SK-N-SH (cell line): Measurements from ENCODE around the gene RAB15. TPM values are rescaled to one million over a fixed set of nuclear protein-coding genes. Genes with fewer than 3 reads are reported as not detected.

Experiments used
- CTCF ChIA-PET: fragments of 300-600, 350-600 bp; formaldehyde crosslinking; extraction: SDS; loops from one replicate; lab custom pipeline; 2021; lab: Yijun Ruan, JAX
- POLR2A ChIA-PET: fragments of 350-600 bp; sonication (Branson Sonifier 250); formaldehyde crosslinking; extraction: SDS; loops from one replicate; lab custom pipeline; 2020; ENCODE audit warnings: antibody characterized with exemption, inconsistent platforms; lab: Yijun Ruan, JAX
- DNase-seq: peaks from one replicate; pipeline ENCODE4 v3.0.0; 2012
- H2AFZ ChIP-seq: fragments of 200-600 bp; sonication (generic); 2 replicates; pipeline ENCODE4 v1.8.1; 2016; ENCODE audit warnings: antibody characterized with exemption, mild to moderate bottlenecking, low read depth
- H3F3A ChIP-seq: fragments of 200-600 bp; sonication (generic); replicated peaks from 2 replicates; pipeline ENCODE3; 2016; ENCODE audit warnings: antibody characterized with exemption, mild to moderate bottlenecking; ENCODE audit not compliant: insufficient read depth
- H3K27ac ChIP-seq, 2 experiments: fragments of 200-500 bp in 1 of 2; fragments of 200-600 bp in 1 of 2; sonication (Bioruptor generic) in 1 of 2; sonication (generic), shearing (Covaris generic) in 1 of 2; 2 replicates each; pipeline versions ENCODE4 v1.5.1 to v1.6.1; 2014 to 2016; ENCODE audit warnings: low read depth in 2 of 2, inconsistent platforms in 1 of 2, low read length in 1 of 2, mild to moderate bottlenecking in 1 of 2, mixed read lengths in 1 of 2
- H3K27me3 ChIP-seq: fragments of 200-600 bp; sonication (generic), shearing (Covaris generic); 2 replicates; pipeline ENCODE4 v1.6.1; 2016; ENCODE audit warnings: mixed run types; ENCODE audit not compliant: insufficient read depth
- H3K36me3 ChIP-seq, 2 experiments: fragments of 200-500 bp in 1 of 2; fragments of 200-600 bp in 1 of 2; sonication (Bioruptor generic) in 1 of 2; sonication (generic) in 1 of 2; replicated peaks in 1 of 2; 2 replicates each; pipeline versions ENCODE3 to v1.5.1; 2014 to 2016; ENCODE audit warnings: low read length in 1 of 2, mild to moderate bottlenecking in 1 of 2; ENCODE audit not compliant: insufficient read depth in 2 of 2, control insufficient read depth in 1 of 2
- H3K4me1 ChIP-seq, 2 experiments: fragments of 200-500 bp in 1 of 2; fragments of 200-600 bp in 1 of 2; sonication (Bioruptor generic) in 1 of 2; sonication (generic), shearing (Covaris generic) in 1 of 2; 2 replicates each; pipeline versions ENCODE4 v1.5.1 to v1.6.1; 2014 to 2016; ENCODE audit warnings: low read depth in 1 of 2, low read length in 1 of 2, mixed run types in 1 of 2; ENCODE audit not compliant: insufficient read depth in 2 of 2, control insufficient read depth in 1 of 2
- H3K4me2 ChIP-seq: fragments of 200-600 bp; sonication (generic), shearing (Covaris generic); 2 replicates; pipeline ENCODE4 v1.6.1; 2017; ENCODE audit warnings: mixed run types
- H3K4me3 ChIP-seq, 2 experiments: fragments of 200-500 bp in 1 of 2; fragments of 200-600 bp in 1 of 2; sonication (Bioruptor generic) in 1 of 2; sonication (generic), shearing (Covaris generic) in 1 of 2; 2 replicates each; pipeline versions ENCODE4 v1.5.1 to v1.8.1; 2014 to 2016; ENCODE audit warnings: low read depth in 2 of 2, inconsistent platforms in 1 of 2, low read length in 1 of 2, mild to moderate bottlenecking in 1 of 2, mixed read lengths in 1 of 2, moderate library complexity in 1 of 2
- H3K79me2 ChIP-seq: fragments of 200-600 bp; sonication (generic); 2 replicates; pipeline ENCODE4 v1.8.1; 2017; ENCODE audit warnings: mild to moderate bottlenecking; ENCODE audit not compliant: insufficient read depth
- H3K9ac ChIP-seq: fragments of 200-600 bp; sonication (generic); 2 replicates; pipeline ENCODE4 v1.6.1; 2017; ENCODE audit warnings: mixed run types
- H3K9me2 ChIP-seq: fragments of 200-600 bp; sonication (generic); 2 replicates; pipeline ENCODE4 v1.6.1; 2017; ENCODE audit warnings: mixed run types
- H3K9me3 ChIP-seq: fragments of 200-600 bp; sonication (generic); 2 replicates; pipeline ENCODE4 v1.6.1; 2017; ENCODE audit warnings: mixed run types, mild to moderate bottlenecking, moderate library complexity
- H4K20me1 ChIP-seq: fragments of 200-600 bp; sonication (generic); 2 replicates; pipeline ENCODE4 v1.6.1; 2017; ENCODE audit warnings: mild to moderate bottlenecking, mixed run types; ENCODE audit not compliant: insufficient read depth
- CHD2 ChIP-seq: fragments of 150-350 bp; IDR thresholded peaks from 2 replicates; pipeline ENCODE4 v1.6.1; 2018; ENCODE audit warnings: low read length; ENCODE audit not compliant: partially characterized antibody
- EP300 ChIP-seq, 2 experiments: IDR thresholded peaks; 2 replicates each; pipeline versions ENCODE4 v1.4.0 to v1.6.1; 2012; ENCODE audit warnings: borderline replicate concordance in 1 of 2, low read depth in 1 of 2, low read length in 1 of 2
- FOSL2 ChIP-seq: IDR thresholded peaks from 2 replicates; pipeline ENCODE4 v1.4.0; 2012; ENCODE audit warnings: low read depth, mild to moderate bottlenecking, moderate library complexity, borderline replicate concordance
- FOXJ3 ChIP-seq: sonication (generic); formaldehyde crosslinking; IDR thresholded peaks from 2 replicates; pipeline ENCODE4 v1.5.1; 2020; ENCODE audit warnings: mild to moderate bottlenecking, missing genetic modification reagents
- FOXM1 ChIP-seq: IDR thresholded peaks from 2 replicates; pipeline ENCODE4 v1.4.0; 2012; ENCODE audit warnings: low read depth, mild to moderate bottlenecking
- GATA2 ChIP-seq: sonication (generic); formaldehyde crosslinking; IDR thresholded peaks from 2 replicates; pipeline ENCODE4 v1.5.0; 2020; ENCODE audit warnings: mild to moderate bottlenecking, missing genetic modification reagents
- MXI1 ChIP-seq: IDR thresholded peaks from 2 replicates; pipeline ENCODE4 v1.6.1; 2012; ENCODE audit warnings: mild to moderate bottlenecking, low read depth, low read length, improper control_type of control experiment
- NRF1 ChIP-seq: IDR thresholded peaks from 2 replicates; pipeline ENCODE4 v1.6.1; 2012; ENCODE audit warnings: low read depth, mild to moderate bottlenecking, low read length
- POLR2AphosphoS5 ChIP-seq: IDR thresholded peaks from 2 replicates; pipeline ENCODE4 v1.6.1; 2012; ENCODE audit warnings: low read depth, low read length
- RAD21 ChIP-seq: IDR thresholded peaks from 2 replicates; pipeline ENCODE4 v1.6.1; 2012; ENCODE audit warnings: mild to moderate bottlenecking, low read length
- RCOR1 ChIP-seq: fragments of 150-350 bp; IDR thresholded peaks from 2 replicates; pipeline ENCODE4 v1.6.1; 2017; ENCODE audit warnings: antibody characterized with exemption, low read length
- RFX5 ChIP-seq: IDR thresholded peaks from 2 replicates; pipeline ENCODE4 v1.6.1; 2012; ENCODE audit warnings: mild to moderate bottlenecking, improper control_type of control experiment, low read length
- SIN3A ChIP-seq: IDR thresholded peaks from 2 replicates; pipeline ENCODE4 v1.6.1; 2012; ENCODE audit warnings: low read depth, mild to moderate bottlenecking, low read length, moderate library complexity, borderline replicate concordance
- SMC3 ChIP-seq: IDR thresholded peaks from 2 replicates; pipeline ENCODE4 v1.6.1; 2012; ENCODE audit warnings: low read depth, low read length, improper control_type of control experiment
- TAF1 ChIP-seq: IDR thresholded peaks from 2 replicates; pipeline ENCODE4 v1.6.1; 2012; ENCODE audit warnings: low read depth, mild to moderate bottlenecking, low read length, moderate library complexity, borderline replicate concordance
- TEAD4 ChIP-seq: IDR thresholded peaks from 2 replicates; pipeline ENCODE4 v1.4.0; 2012; ENCODE audit warnings: mild to moderate bottlenecking, borderline replicate concordance; ENCODE audit not compliant: insufficient read depth
- YY1 ChIP-seq: IDR thresholded peaks from 2 replicates; pipeline ENCODE4 v1.4.0; 2012; ENCODE audit warnings: low read depth, mild to moderate bottlenecking
- WGBS: methylation state at CpG from one replicate; pipeline ENCODE4 v1.1.6; 2017; ENCODE audit warnings: low lambda C conversion rate; 5-methylcytosine and 5-hydroxymethylcytosine counted together
- polyA plus RNA-seq, 3 experiments: library from polyadenylated mRNA; depleted of rRNA; stranded (reverse); fragments of >200 nt; gene quantifications; 2 replicates each; pipeline ENCODE4 v1.2.3, GENCODE V29; 2012
- TF ChIP-seq, protein P1 (sequence below): IDR thresholded peaks from 2 replicates; pipeline ENCODE4 v1.6.1; 2012; ENCODE audit warnings: mild to moderate bottlenecking, low read depth, low read length, moderate library complexity
- TF ChIP-seq, protein P2 (sequence below): fragments of 200-600 bp; sonication (generic); IDR thresholded peaks from 2 replicates; pipeline ENCODE4 v1.6.1; 2017; ENCODE audit warnings: antibody characterized with exemption, mild to moderate bottlenecking, moderate library complexity
- TF ChIP-seq, protein P3 (sequence below): fragments of 150-350 bp; IDR thresholded peaks from 2 replicates; pipeline ENCODE4 v1.6.1; 2016; ENCODE audit warnings: mild to moderate bottlenecking, low read depth, low read length
- TF ChIP-seq, protein P4 (sequence below): IDR thresholded peaks from 2 replicates; pipeline ENCODE4 v1.4.0; 2012; ENCODE audit warnings: low read depth

Gene RAB15
- polyA plus RNA-seq, 1 of the 3 experiments (the other 2 are of a cell fraction), result 14.2 TPM

DNA sequence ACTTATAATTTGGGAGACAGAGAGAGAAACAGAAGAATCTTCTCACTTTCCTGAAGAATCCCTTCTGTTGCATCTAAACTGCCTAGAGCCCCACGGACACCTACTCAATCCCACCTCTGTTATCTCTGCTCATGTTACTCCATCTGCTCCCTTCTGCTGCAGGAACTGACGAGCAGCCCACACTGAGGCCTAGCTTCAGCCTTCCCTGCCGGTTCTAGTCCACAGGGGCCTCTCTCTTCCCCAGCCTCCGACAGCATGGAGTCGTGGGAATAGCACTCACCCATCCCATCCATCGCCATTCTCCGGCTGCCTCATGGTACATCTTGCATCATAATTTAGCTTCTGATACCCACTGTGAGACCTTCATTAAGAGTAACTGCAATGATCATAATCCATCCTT, 4.0 kb downstream of the RAB15 start:
- Histone ChIP-seq H2AFZ (no peak overlapping the region), H3K4me3 (no peak overlapping the region), H3K4me2 (no peak overlapping the region), H3K36me3 (peaks cover 0 to 3% of the 10 kb centered on the region in 2 experiments), H4K20me1 (no peaks in the 10 kb centered on the region), H3K79me2 (no peaks in the 10 kb centered on the region), H3K27ac (no peak overlapping the region), H3K27me3 (no peaks in the 10 kb centered on the region), H3K9me2 (no peaks in the 10 kb centered on the region), H3K9ac (no peak overlapping the region), H3K9me3 (no peaks in the 10 kb centered on the region), H3F3A (no peaks in the 10 kb centered on the region), H3K4me1 (peaks cover 10 to 19% of the 10 kb centered on the region in 2 experiments; a peak in 3 of 4 replicates)
- ChIA-PET POLR2A (no interaction called here), CTCF (interaction anchor here (1.1 to 1.8 kb wide), 2 partner anchors 19 to 52 kb away, joined by 3 to 7 read pairs; partner anchors contain the start of gene FNTB)
- no peak for TF ChIP-seq FOSL2
- no peak for TF ChIP-seq POLR2AphosphoS5
- no peak for TF ChIP-seq RCOR1
- TF ChIP-seq MXI1, result no peak
- no peak for TF ChIP-seq SMC3
- no peak for TF ChIP-seq RFX5
- TF ChIP-seq, protein P1, sequence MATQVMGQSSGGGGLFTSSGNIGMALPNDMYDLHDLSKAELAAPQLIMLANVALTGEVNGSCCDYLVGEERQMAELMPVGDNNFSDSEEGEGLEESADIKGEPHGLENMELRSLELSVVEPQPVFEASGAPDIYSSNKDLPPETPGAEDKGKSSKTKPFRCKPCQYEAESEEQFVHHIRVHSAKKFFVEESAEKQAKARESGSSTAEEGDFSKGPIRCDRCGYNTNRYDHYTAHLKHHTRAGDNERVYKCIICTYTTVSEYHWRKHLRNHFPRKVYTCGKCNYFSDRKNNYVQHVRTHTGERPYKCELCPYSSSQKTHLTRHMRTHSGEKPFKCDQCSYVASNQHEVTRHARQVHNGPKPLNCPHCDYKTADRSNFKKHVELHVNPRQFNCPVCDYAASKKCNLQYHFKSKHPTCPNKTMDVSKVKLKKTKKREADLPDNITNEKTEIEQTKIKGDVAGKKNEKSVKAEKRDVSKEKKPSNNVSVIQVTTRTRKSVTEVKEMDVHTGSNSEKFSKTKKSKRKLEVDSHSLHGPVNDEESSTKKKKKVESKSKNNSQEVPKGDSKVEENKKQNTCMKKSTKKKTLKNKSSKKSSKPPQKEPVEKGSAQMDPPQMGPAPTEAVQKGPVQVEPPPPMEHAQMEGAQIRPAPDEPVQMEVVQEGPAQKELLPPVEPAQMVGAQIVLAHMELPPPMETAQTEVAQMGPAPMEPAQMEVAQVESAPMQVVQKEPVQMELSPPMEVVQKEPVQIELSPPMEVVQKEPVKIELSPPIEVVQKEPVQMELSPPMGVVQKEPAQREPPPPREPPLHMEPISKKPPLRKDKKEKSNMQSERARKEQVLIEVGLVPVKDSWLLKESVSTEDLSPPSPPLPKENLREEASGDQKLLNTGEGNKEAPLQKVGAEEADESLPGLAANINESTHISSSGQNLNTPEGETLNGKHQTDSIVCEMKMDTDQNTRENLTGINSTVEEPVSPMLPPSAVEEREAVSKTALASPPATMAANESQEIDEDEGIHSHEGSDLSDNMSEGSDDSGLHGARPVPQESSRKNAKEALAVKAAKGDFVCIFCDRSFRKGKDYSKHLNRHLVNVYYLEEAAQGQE, result no peak
- no peak for TF ChIP-seq SIN3A
- WGBS, result 96% methylated on average over 7 of the region's 7 CpGs
- no peak for DNase-seq

DNA sequence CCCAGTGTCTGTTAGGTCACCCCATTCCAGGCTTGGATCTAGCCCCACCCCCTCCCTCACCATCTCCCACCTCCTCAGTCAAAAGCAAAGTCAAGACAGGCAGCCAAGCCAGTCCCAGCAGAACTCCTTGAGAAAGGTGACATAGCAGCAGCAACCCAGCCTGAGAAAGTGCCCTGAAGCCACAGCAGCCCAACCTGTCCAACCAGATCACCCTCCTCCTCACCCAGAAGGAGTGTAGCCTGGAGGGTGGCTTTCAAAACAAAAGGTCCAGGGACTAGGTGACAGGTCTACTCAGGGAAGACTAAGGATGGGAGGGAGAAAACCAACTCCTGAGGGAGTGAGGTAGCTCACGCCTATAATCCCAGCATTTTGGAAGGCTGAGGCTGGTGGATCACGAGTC, 5.2 kb downstream of the RAB15 start:
- DNase-seq, result no peak
- Histone ChIP-seq H3K4me2 (no peak overlapping the region), H3K27me3 (no peaks in the 10 kb centered on the region), H2AFZ (no peak overlapping the region), H4K20me1 (no peaks in the 10 kb centered on the region), H3K36me3 (peaks cover 0 to 3% of the 10 kb centered on the region in 2 experiments), H3K4me1 (peaks cover 10 to 15% of the 10 kb centered on the region in 2 experiments; a peak in 3 of 4 replicates), H3K9me3 (no peaks in the 10 kb centered on the region), H3K9ac (no peak overlapping the region), H3K79me2 (no peaks in the 10 kb centered on the region), H3K27ac (no peak overlapping the region), H3F3A (no peaks in the 10 kb centered on the region), H3K9me2 (no peaks in the 10 kb centered on the region), H3K4me3 (no peak overlapping the region)
- CTCF ChIA-PET, result interaction anchor here (1.8 kb wide), 1 partner anchor 17 kb away, joined by 5 read pairs; no protein-coding TSS in a partner anchor
- POLR2A ChIA-PET, result no interaction called here
- 100% methylated on average over 2 of the region's 2 CpGs for WGBS
- TF ChIP-seq, protein P2, sequence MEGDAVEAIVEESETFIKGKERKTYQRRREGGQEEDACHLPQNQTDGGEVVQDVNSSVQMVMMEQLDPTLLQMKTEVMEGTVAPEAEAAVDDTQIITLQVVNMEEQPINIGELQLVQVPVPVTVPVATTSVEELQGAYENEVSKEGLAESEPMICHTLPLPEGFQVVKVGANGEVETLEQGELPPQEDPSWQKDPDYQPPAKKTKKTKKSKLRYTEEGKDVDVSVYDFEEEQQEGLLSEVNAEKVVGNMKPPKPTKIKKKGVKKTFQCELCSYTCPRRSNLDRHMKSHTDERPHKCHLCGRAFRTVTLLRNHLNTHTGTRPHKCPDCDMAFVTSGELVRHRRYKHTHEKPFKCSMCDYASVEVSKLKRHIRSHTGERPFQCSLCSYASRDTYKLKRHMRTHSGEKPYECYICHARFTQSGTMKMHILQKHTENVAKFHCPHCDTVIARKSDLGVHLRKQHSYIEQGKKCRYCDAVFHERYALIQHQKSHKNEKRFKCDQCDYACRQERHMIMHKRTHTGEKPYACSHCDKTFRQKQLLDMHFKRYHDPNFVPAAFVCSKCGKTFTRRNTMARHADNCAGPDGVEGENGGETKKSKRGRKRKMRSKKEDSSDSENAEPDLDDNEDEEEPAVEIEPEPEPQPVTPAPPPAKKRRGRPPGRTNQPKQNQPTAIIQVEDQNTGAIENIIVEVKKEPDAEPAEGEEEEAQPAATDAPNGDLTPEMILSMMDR, result no peak
- TF ChIP-seq POLR2AphosphoS5, result no peak
- no peak for TF ChIP-seq FOXJ3
- TF ChIP-seq EP300 (IDR thresholded peaks at IDR 0.05; ENCODE audit: borderline replicate concordance in 1 of 2, low read depth in 1 of 2, low read length in 1 of 2), result no peak
- TF ChIP-seq, protein P3, sequence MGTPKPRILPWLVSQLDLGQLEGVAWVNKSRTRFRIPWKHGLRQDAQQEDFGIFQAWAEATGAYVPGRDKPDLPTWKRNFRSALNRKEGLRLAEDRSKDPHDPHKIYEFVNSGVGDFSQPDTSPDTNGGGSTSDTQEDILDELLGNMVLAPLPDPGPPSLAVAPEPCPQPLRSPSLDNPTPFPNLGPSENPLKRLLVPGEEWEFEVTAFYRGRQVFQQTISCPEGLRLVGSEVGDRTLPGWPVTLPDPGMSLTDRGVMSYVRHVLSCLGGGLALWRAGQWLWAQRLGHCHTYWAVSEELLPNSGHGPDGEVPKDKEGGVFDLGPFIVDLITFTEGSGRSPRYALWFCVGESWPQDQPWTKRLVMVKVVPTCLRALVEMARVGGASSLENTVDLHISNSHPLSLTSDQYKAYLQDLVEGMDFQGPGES, result no peak
- no peak for TF ChIP-seq FOSL2
- no peak for TF ChIP-seq YY1
- TF ChIP-seq RCOR1, result no peak
- TF ChIP-seq FOXM1, result no peak
- TF ChIP-seq, protein P4, sequence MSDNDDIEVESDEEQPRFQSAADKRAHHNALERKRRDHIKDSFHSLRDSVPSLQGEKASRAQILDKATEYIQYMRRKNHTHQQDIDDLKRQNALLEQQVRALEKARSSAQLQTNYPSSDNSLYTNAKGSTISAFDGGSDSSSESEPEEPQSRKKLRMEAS, result no peak
- TF ChIP-seq NRF1, result no peak
- no peak for TF ChIP-seq TEAD4
- no peak for TF ChIP-seq MXI1
- TF ChIP-seq RAD21, result no peak
- no peak for TF ChIP-seq TAF1
- TF ChIP-seq CHD2, result no peak
- no peak for TF ChIP-seq GATA2 (CRISPR knock-in tag)
